Suppressor macrophage treated with lipopolysaccharide for 1 hour (primary cell): ENCODE measurements around the gene SCRT2.
"Not testable (repeated sequence)": the region's sequence is repeated elsewhere in the genome, so short reads cannot be mapped to it uniquely, and the experiment has no call there.

Experiments used
- DNase-seq, 3 donors: peaks; one replicate each; pipeline ENCODE4 v3.0.0-alpha.2; 2020 to 2022

The SCRT2 gene

DNA sequence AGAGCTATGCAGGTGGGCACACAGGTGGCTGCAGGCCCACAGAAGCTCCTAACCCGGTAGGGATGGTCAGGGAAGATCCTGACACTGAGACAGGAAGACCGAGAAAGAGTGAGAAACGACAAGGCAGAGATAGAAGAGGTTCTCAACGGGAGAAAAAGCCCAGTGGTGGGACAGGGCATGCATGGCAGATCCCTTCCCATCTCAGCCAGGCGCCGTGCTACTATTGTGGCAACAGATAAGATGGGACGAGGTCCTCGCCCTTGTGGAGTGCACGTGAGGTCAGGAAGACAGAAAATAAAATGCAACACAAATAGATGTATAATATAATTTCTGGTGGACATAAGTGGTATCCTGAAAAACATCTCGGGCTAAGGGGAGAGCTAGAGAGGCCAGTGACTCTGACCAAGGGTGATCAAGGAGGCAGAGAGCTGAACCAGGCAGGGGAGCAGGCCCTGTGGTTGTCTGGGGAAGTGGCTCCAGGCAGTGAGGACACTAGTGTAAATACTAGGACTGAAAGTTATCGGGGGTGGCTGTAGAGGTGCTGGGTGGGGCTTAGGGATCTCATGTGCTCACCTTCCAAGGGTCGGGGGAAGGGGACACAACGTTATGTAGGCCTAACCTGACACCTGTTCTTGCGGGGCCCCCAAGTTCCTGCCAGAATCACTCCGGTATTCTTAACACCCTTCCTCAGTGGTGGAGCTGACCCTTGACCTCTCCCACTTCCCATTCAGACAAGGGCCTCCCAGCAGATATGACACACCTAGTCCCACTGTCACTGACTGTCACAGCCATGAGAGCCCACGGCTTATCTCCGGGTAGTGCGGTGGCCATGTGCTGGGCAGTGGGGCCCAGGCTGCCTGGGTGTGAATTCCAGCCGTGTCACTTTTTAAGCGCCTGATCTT, 23.6 kb downstream of the SCRT2 start:
- peak in 1 of 3 donors; percentile 41 for DNase-seq

GRCh38 chr20:650954-651353, 24.6 kb downstream of the SCRT2 start:
- DNase-seq: no peak

GRCh38 chr20:650281-650680, 25.3 kb downstream of the SCRT2 start:
- no peak for DNase-seq

- no peak for DNase-seq
These were observed 28.1 kb downstream of the SCRT2 start for GRCh38 chr20:647479-648019.

GRCh38 chr20:646868-647233, 28.8 kb downstream of the SCRT2 start:
- no peak for DNase-seq

DNA sequence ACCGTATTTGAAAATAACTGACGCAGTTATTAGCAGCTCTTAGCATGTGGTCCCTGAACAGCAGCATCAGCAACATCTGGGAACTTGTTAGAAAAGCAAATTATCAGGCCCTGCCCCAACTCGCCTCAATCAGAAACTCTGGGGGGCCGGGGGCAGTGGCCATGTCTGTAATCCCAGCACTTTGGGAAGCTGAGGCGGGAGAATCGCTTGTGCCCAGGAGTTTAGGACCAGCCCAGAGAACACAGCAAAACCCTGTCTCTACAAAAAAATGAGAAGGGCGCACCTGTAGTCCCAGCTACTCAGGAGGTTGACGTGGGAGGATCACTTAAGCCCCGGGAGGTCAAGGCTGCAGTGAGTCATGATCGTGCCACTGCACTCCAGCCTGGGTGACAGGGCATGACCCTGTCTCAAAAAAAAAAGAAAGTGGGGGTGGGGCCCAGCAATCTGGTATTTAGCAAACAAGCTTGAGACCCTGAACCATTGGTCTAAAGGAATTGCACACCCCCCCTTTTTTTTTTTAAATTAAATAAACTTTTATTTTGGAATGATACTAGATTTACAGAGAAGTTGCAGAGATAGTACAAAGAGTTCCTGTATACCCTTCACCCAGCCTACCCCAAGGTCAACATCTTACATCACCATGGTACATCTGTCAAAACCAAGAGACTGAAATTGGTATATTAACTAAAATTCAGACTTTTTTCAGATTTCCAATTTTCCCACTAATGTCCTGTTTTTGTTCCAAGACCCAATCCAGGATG, 29.3 kb downstream of the SCRT2 start:
- no peak for DNase-seq

DNA sequence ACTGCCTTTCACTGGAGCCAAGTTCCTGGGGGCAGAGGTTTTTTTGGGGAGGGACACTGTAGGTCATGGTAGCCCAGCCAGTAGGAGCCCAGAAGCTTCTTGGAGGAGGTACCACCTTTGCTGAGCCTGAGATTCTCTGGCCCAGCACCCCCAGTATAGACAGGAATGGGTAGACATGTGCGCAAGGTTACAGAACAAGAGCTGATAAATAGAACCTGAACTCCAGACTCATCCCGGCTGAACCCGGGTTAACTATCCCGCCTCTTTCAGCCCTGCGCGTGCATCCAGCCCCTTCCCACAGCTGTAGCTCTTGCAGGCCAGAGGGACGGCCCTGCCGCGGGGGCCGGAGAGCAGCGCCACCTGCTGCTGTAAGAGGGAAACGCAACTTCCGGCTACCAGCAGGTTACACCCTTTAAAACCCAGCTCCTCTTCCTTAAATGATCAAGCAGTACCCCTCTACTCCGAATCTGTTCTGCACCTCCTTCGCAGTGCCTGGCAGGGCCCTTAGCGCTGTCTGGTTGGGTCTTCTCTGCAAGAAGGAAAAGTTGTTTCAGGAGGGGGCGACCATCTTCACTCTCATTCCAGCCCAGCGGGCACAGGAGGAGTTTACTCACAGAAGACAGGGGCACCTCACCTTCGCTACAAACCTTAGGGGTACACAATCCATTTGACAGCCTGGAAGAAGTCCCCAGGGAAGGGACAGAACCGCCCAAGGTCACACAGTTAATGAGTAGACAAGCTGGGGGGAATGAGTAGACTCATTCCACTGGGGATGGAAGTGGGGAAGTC, 30.1 kb downstream of the SCRT2 start:
- peak; percentile 78 to 80 (median 80) for DNase-seq

- DNase-seq: no peak
These were observed 30.8 kb downstream of the SCRT2 start for GRCh38 chr20:644692-645317.

- DNase-seq: peak in 1 of 3 donors; percentile 27
These were observed 33.0 kb downstream of the SCRT2 start for GRCh38 chr20:642398-643174.

DNA sequence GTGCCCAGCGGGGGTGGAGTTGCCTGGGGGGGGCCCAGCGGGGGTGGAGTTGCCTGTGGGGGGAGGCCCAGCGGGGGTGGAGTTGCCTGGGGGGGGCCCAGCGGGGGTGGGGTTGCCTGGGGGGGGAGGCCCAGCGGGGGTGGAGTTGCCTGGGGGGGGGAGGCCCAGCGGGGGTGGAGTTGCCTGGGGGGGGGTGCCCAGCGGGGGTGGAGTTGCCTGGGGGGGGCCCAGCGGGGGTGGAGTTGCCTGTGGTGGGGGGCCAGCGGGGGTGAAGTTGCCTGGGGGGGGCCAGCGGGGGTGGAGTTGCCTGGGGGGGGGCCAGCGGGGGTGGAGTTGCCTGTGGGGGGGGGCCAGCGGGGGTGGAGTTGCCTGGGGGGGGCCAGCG, 33.6 kb downstream of the SCRT2 start:
- DNase-seq: not testable (repeated sequence)

DNA sequence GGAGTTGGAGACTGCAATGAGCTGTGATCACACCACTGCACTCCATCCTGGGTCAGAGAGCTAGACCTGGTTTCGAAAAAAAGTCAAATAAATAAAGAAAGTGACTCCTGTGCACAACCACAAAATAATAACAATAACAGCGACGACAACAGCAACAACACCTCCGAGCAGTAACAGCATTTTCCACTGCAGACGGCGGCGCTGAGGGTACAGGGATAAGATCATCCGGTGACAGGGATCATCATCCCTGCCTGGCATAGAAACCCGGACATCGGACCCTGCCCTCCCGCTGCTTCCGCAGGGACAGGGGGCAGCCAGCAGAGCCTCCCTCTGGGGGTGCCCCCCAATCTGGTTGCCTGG, 34.1 kb downstream of the SCRT2 start:
- no peak for DNase-seq

GRCh38 chr20:640674-641515, 34.7 kb downstream of the SCRT2 start:
- no peak for DNase-seq

DNA sequence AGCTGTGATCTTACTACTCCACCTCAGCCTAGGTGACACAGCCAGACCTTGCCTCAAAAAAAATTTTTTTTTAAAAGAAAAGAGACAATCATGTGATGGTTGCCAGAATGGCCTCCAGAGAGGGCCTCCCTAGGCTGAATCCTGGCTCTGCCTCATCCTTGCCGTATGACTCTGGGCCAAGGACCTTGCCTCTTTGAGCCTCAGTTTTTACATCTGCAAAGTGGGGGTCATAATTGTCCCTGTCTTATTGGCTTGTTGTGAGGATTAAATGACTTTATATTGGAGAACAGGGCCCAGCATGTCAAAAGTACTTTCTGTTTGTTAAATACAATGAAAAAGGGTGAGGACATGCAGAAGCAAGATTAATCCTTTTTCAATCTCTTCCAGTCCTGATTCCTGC, 37.0 kb downstream of the SCRT2 start:
- DNase-seq: no peak

- no peak for DNase-seq
These were observed 38.0 kb downstream of the SCRT2 start for GRCh38 chr20:637559-637958.

DNA sequence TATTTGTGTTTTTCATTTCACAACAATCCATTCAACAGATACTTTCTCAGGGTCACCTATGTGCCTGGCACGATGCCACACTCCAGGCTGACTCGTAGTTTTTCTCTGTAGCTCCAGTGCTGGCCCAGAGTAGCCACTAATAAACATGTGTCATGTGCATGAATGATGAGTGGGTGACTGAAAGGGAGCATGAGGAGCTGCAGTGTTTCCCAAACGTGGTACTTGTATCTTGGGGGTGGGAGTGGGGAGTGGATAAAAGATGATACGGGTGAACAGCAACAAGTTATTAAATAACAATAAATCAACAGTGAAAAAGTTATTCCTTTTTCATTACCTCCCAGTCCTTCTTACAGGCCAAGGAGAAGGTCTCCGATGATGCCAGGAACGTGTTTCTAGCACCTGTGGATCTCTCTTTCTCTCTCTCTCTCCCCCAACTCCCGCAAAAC, 39.7 kb downstream of the SCRT2 start:
- DNase-seq: no peak

DNA sequence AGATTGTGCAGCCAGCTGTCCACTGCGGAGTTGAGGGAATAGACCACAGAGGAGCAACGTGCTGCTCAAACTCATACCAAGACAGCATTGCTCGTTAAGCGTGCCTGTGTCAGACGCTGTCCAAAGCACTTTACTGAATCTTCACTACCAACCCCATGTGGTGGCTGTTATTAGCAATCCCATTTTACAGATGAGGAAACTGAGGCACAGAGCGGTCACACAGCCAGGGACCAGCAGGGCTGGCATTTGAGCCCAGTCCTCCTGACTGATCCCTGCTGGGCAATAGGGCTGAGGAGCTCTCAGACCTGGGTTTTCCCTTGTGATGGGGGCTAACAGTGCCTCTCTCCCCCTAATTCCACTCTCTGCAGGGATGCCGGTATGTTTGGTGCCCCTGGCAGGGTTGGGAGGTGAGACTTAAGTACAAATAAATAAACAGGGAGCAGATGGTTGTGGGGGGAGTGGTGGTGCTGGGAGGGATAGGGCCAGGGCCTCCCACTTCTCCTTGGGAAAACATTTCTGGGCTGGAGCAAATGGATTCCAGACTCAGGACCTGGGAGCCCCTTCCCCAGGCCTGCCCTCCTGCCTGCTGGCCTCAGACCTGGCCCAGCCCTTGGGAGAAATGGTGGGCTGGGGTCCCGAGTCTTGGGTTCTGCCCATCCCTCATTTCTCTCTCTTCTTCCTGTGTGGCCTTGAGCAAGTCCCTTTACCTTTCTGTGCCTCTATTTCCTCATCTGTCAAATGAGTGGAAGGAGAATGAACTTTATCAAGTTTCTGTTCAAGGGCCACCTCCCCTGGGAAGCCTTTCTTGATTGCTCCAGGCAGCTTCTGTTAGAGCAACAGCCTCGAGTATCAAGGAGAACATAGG, 40.3 kb downstream of the SCRT2 start:
- DNase-seq: no peak

- DNase-seq: no peak
These were observed 41.3 kb downstream of the SCRT2 start for GRCh38 chr20:634148-634925.

DNA sequence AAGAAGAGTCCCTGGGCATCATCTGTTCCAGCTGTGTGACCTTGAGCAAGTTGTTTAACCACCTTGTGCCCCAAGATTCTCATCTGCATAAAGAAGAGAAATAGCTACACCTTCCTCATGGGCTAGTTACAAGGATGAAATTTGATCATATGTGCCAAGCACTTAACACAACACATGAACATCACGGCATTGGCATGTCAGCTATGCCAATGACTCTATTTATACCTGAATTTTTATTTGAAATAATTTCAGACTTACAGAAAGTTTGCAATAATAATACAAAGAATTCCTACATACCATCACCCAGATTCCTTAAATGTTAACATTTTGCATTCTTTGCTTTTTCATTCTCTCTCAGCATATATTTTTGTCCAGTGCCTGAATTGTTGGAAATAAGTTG, 44.5 kb downstream of the SCRT2 start:
- no peak for DNase-seq

DNA sequence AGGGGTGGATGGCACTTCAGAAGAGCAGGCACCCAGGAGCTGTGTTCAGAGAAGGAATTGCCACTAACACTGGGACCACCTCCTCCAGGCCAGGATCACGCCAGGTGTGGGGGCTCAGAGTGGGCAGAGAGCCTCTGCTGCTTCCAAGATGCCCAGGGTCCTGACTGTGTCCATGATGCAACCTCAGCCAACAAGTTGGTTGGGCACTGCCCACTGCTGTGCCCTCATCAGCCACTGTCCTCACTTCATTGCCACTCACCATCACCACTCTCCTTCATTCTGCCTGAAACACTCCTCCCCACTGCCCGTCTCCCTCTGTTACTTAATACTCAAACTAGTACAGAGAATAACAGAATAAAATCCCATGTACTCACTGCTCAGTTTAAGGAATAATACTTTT, 49.0 kb downstream of the SCRT2 start:
- DNase-seq: no peak
